Measurements from ENCODE around the gene L3MBTL4. TPM values are rescaled to one million over a fixed set of nuclear protein-coding genes. Genes with fewer than 3 reads are reported as not detected.
"Not testable (repeated sequence)": the region's sequence is repeated elsewhere in the genome, so short reads cannot be mapped to it uniquely, and the experiment has no call there.

The L3MBTL4 gene
- total and polyA plus RNA-seq, 2 donors, result 3.4 to 4.3 TPM

DNA sequence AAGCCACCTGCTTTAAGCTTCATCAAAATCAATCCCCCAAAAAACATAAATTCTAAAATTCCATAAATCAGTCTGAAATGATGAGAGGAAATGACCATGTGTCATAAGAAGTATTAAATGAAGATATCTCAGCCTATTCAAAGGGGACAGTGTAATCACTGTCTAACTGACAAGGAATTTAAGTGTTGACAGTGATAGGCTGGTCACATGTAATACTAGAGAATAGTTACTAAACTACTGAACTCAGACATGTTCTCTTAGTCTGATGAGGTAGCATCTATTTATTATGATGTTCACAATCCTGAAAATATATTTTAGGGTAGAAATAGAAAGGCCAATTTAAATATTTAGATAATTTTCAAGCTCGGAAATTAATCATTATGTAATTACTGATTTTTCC, 216.1 kb downstream of the L3MBTL4 start:
- Histone ChIP-seq H3K27ac (ENCODE audit: low read depth in 1 of 2, low read length in 1 of 2) (no peak overlapping the region), H3K9me3 (ENCODE audit: control insufficient read depth in 2 of 2, insufficient read depth in 1 of 2, low read length in 1 of 2) (no peaks in the 10 kb centered on the region), H3K4me1 (ENCODE audit: control insufficient read depth in 2 of 2, insufficient read depth in 2 of 2, low read length in 2 of 2) (no peaks in the 10 kb centered on the region), H3K27me3 (ENCODE audit: control insufficient read depth in 2 of 2, insufficient read depth in 1 of 2, low read length in 1 of 2) (no peaks in the 10 kb centered on the region), H3K4me3 (ENCODE audit: low read length in 2 of 2) (no peak overlapping the region), H3K36me3 (ENCODE audit: control insufficient read depth in 2 of 2, insufficient read depth in 2 of 2, low read length in 1 of 2) (no peaks in the 10 kb centered on the region)
- no peak for DNase-seq (ENCODE audit: low read depth in 6 of 9, low spot score in 9 of 9)
- 94% methylated on average over 1 of the region's 1 CpG for whole genome bisulfite sequencing

DNA sequence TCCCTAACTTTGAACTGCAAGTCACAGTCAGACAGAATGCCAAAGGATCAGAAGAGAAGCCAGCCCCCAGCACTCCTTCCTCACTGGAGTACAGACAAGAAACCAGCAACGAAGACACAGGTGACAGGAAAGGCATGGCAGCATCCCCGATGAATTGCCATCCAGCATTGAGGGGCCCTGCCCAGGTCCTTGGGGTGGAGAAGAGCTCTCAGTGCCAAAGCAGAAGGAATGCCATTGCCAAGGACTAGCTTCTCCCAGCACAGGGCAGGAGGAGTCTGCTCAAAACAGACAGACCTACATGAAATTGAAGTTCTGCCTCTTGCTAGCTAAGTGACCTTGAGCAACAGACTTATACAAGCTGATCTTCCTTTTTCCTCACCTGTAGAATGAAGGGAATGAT, 220.1 kb downstream of the L3MBTL4 start:
- Histone ChIP-seq H3K27ac (ENCODE audit: low read depth in 1 of 2, low read length in 1 of 2) (no peak overlapping the region), H3K36me3 (ENCODE audit: control insufficient read depth in 2 of 2, insufficient read depth in 2 of 2, low read length in 1 of 2) (no peaks in the 10 kb centered on the region), H3K4me3 (ENCODE audit: low read length in 2 of 2) (no peak overlapping the region), H3K27me3 (ENCODE audit: control insufficient read depth in 2 of 2, insufficient read depth in 1 of 2, low read length in 1 of 2) (no peaks in the 10 kb centered on the region), H3K4me1 (ENCODE audit: control insufficient read depth in 2 of 2, insufficient read depth in 2 of 2, low read length in 2 of 2) (no peaks in the 10 kb centered on the region), H3K9me3 (ENCODE audit: control insufficient read depth in 2 of 2, insufficient read depth in 1 of 2, low read length in 1 of 2) (no peaks in the 10 kb centered on the region)
- 95% methylated on average over 2 of the region's 2 CpGs for WGBS
- DNase-seq (ENCODE audit: low read depth in 6 of 9, low spot score in 9 of 9), result no peak

- H3K9me3 ChIP-seq (ENCODE audit: control insufficient read depth in 2 of 2, insufficient read depth in 1 of 2, low read length in 1 of 2); H3K36me3 ChIP-seq (ENCODE audit: control insufficient read depth in 2 of 2, insufficient read depth in 2 of 2, low read length in 1 of 2); DNase-seq (ENCODE audit: low read depth in 6 of 9, low spot score in 9 of 9); H3K27me3 ChIP-seq (ENCODE audit: control insufficient read depth in 2 of 2, insufficient read depth in 1 of 2, low read length in 1 of 2); H3K4me1 ChIP-seq (ENCODE audit: control insufficient read depth in 2 of 2, insufficient read depth in 2 of 2, low read length in 2 of 2); H3K27ac ChIP-seq (ENCODE audit: low read depth in 1 of 2, low read length in 1 of 2); H3K4me3 ChIP-seq (ENCODE audit: low read length in 2 of 2): not testable (repeated sequence)
- 95% methylated on average over 3 of the region's 3 CpGs for WGBS
These were observed 228.9 kb downstream of the L3MBTL4 start for GRCh38 chr18:6185782-6186181.

GRCh38 chr18:6174983-6175745, 239.5 kb downstream of the L3MBTL4 start:
- Histone ChIP-seq H3K27ac (ENCODE audit: low read depth in 1 of 2, low read length in 1 of 2) (no peak overlapping the region), H3K36me3 (ENCODE audit: control insufficient read depth in 2 of 2, insufficient read depth in 2 of 2, low read length in 1 of 2) (no peaks in the 10 kb centered on the region), H3K4me1 (ENCODE audit: control insufficient read depth in 2 of 2, insufficient read depth in 2 of 2, low read length in 2 of 2) (no peaks in the 10 kb centered on the region), H3K4me3 (ENCODE audit: low read length in 2 of 2) (no peak overlapping the region), H3K9me3 (ENCODE audit: control insufficient read depth in 2 of 2, insufficient read depth in 1 of 2, low read length in 1 of 2) (no peaks in the 10 kb centered on the region), H3K27me3 (ENCODE audit: control insufficient read depth in 2 of 2, insufficient read depth in 1 of 2, low read length in 1 of 2) (no peaks in the 10 kb centered on the region)
- 94% methylated on average over 8 of the region's 8 CpGs for WGBS
- no peak for DNase-seq (ENCODE audit: low read depth in 6 of 9, low spot score in 9 of 9)

DNA sequence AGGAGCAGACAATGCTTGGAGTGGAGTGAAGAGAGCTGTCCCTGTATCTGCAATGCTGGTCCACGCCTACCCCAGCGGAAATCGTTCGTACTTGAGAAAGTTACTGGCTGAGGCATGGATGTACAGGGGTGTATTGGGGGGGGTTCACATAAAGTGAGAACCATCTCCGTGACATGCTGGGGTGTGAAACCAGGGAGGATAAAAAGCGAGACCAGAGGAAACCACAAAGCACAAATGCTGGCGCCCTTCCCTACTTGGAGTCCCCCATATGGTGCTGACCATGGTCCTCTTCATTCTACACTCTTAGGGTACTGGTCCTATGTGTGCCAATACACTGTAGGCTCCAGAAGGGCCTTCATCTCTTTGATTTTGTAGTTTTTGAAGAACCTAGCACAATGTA, 244.1 kb downstream of the L3MBTL4 start:
- WGBS, result 96% methylated on average over 7 of the region's 7 CpGs
- Histone ChIP-seq H3K27ac (ENCODE audit: low read depth in 1 of 2, low read length in 1 of 2) (no peak overlapping the region), H3K27me3 (ENCODE audit: control insufficient read depth in 2 of 2, insufficient read depth in 1 of 2, low read length in 1 of 2) (no peaks in the 10 kb centered on the region), H3K4me1 (ENCODE audit: control insufficient read depth in 2 of 2, insufficient read depth in 2 of 2, low read length in 2 of 2) (no peaks in the 10 kb centered on the region), H3K36me3 (ENCODE audit: control insufficient read depth in 2 of 2, insufficient read depth in 2 of 2, low read length in 1 of 2) (no peaks in the 10 kb centered on the region), H3K9me3 (ENCODE audit: control insufficient read depth in 2 of 2, insufficient read depth in 1 of 2, low read length in 1 of 2) (no peaks in the 10 kb centered on the region), H3K4me3 (ENCODE audit: low read length in 2 of 2) (no peak overlapping the region)
- DNase-seq (ENCODE audit: low read depth in 6 of 9, low spot score in 9 of 9), result no peak

- H3K27me3 ChIP-seq (ENCODE audit: control insufficient read depth in 2 of 2, insufficient read depth in 1 of 2, low read length in 1 of 2), result no peaks in the 10 kb centered on the region
- H3K9me3 ChIP-seq (ENCODE audit: control insufficient read depth in 2 of 2, insufficient read depth in 1 of 2, low read length in 1 of 2), result no peaks in the 10 kb centered on the region
- DNase-seq (ENCODE audit: low read depth in 6 of 9, low spot score in 9 of 9), result no peak
- no peaks in the 10 kb centered on the region for H3K4me1 ChIP-seq (ENCODE audit: control insufficient read depth in 2 of 2, insufficient read depth in 2 of 2, low read length in 2 of 2)
- 97% methylated on average over 4 of the region's 4 CpGs for WGBS
- no peak overlapping the region for H3K4me3 ChIP-seq (ENCODE audit: low read length in 2 of 2)
- no peak overlapping the region for H3K27ac ChIP-seq (ENCODE audit: low read depth in 1 of 2, low read length in 1 of 2)
- no peaks in the 10 kb centered on the region for H3K36me3 ChIP-seq (ENCODE audit: control insufficient read depth in 2 of 2, insufficient read depth in 2 of 2, low read length in 1 of 2)
These were observed 253.2 kb downstream of the L3MBTL4 start for GRCh38 chr18:6161549-6161948.

DNA sequence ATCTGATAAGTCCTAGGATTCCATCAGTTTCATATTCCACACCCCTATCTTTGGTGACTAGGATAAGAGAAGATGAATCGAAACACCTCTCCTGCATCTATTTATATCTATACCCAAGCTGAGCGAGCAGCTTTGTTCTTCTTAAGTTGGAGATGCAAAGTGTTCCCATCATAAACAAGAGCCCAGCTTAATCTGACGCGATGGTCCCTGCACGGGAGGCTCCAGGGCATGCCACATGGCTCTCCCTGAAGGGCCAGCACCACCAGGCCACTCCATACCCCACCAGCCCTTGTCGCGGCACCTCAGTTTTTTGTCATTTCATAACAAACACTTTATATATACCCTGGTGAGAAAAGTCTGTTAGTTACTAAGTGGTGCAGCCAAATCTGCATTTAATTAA, 255.3 kb downstream of the L3MBTL4 start:
- 96% methylated on average over 7 of the region's 7 CpGs for WGBS
- no peaks in the 10 kb centered on the region for H3K27me3 ChIP-seq (ENCODE audit: control insufficient read depth in 2 of 2, insufficient read depth in 1 of 2, low read length in 1 of 2)
- no peak overlapping the region for H3K27ac ChIP-seq (ENCODE audit: low read depth in 1 of 2, low read length in 1 of 2)
- no peaks in the 10 kb centered on the region for H3K4me1 ChIP-seq (ENCODE audit: control insufficient read depth in 2 of 2, insufficient read depth in 2 of 2, low read length in 2 of 2)
- H3K9me3 ChIP-seq (ENCODE audit: control insufficient read depth in 2 of 2, insufficient read depth in 1 of 2, low read length in 1 of 2), result no peaks in the 10 kb centered on the region
- H3K4me3 ChIP-seq (ENCODE audit: low read length in 2 of 2), result no peak overlapping the region
- no peak for DNase-seq (ENCODE audit: low read depth in 6 of 9, low spot score in 9 of 9)
- no peaks in the 10 kb centered on the region for H3K36me3 ChIP-seq (ENCODE audit: control insufficient read depth in 2 of 2, insufficient read depth in 2 of 2, low read length in 1 of 2)

DNA sequence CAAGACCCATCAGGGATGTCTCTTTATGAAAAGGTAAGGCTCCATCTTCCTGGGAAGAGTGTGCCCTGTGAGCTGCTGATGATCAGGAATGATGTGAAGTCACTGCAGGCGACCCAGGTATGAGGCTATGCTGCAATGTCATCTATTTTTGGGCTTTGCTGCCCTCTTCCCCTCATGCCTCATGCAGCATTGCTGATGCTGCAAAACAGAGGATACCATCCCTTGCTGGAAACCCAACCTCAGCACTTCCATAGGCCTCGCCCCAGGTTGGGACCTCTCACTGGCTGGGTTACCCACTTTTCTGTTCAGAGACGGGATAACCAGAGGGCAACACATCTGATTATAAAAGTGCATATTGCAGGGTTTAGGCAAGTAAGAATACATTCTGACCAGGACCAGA, 255.8 kb downstream of the L3MBTL4 start:
- Histone ChIP-seq H3K27me3 (ENCODE audit: control insufficient read depth in 2 of 2, insufficient read depth in 1 of 2, low read length in 1 of 2) (no peaks in the 10 kb centered on the region), H3K4me3 (ENCODE audit: low read length in 2 of 2) (no peak overlapping the region), H3K4me1 (ENCODE audit: control insufficient read depth in 2 of 2, insufficient read depth in 2 of 2, low read length in 2 of 2) (no peaks in the 10 kb centered on the region), H3K27ac (ENCODE audit: low read depth in 1 of 2, low read length in 1 of 2) (no peak overlapping the region), H3K36me3 (ENCODE audit: control insufficient read depth in 2 of 2, insufficient read depth in 2 of 2, low read length in 1 of 2) (no peaks in the 10 kb centered on the region), H3K9me3 (ENCODE audit: control insufficient read depth in 2 of 2, insufficient read depth in 1 of 2, low read length in 1 of 2) (no peaks in the 10 kb centered on the region)
- no peak for DNase-seq (ENCODE audit: low read depth in 6 of 9, low spot score in 9 of 9)
- WGBS, result 92% methylated on average over 3 of the region's 3 CpGs

GRCh38 chr18:6156446-6156845, 258.3 kb downstream of the L3MBTL4 start:
- no peak for DNase-seq (ENCODE audit: low read depth in 6 of 9, low spot score in 9 of 9)

More at GRCh38 chr18:6156446-6156845, 258.3 kb downstream of the L3MBTL4 start:
- Histone ChIP-seq H3K4me3 (ENCODE audit: low read length in 2 of 2) (no peak overlapping the region), H3K36me3 (ENCODE audit: control insufficient read depth in 2 of 2, insufficient read depth in 2 of 2, low read length in 1 of 2) (no peaks in the 10 kb centered on the region), H3K27me3 (ENCODE audit: control insufficient read depth in 2 of 2, insufficient read depth in 1 of 2, low read length in 1 of 2) (no peaks in the 10 kb centered on the region), H3K4me1 (ENCODE audit: control insufficient read depth in 2 of 2, insufficient read depth in 2 of 2, low read length in 2 of 2) (no peaks in the 10 kb centered on the region), H3K9me3 (ENCODE audit: control insufficient read depth in 2 of 2, insufficient read depth in 1 of 2, low read length in 1 of 2) (no peaks in the 10 kb centered on the region), H3K27ac (ENCODE audit: low read depth in 1 of 2, low read length in 1 of 2) (no peak overlapping the region)
- WGBS, result 85% methylated on average over 6 of the region's 6 CpGs
